VCaP (cell line): ENCODE measurements around the gene CASQ2.

ENCODE experiments used
- H3K27ac ChIP-seq: fragments of 450-650 bp; 2 replicates; pipeline ENCODE4 v1.5.1; 2017
- CTCF ChIP-seq: fragments of 450-650 bp; conservative IDR thresholded peaks from 2 replicates; pipeline ENCODE4 v1.5.1; 2017; ENCODE audit warnings: mild to moderate bottlenecking, moderate library complexity

Gene CASQ2

DNA sequence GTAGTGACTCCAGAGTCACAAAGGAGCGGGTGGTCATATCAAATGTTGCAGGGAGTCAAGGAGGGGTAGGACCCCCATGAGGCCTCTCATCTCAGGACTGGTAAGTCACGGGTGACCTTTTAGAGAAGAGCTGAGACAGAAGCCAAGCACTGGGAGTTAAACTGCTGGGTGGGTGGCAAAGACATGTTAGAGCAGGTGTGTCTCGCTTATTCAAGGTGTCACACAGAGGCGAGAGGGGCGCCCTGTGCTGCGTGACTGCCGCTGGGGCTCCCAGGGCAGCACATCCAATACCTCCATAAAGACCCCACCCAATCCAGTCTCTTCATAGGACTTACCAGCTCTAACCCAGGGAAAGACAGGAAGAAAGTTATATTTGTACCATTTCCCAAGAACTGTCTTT lies 15.2 kb downstream of the CASQ2 start:
- TF ChIP-seq CTCF, result no peak

DNA sequence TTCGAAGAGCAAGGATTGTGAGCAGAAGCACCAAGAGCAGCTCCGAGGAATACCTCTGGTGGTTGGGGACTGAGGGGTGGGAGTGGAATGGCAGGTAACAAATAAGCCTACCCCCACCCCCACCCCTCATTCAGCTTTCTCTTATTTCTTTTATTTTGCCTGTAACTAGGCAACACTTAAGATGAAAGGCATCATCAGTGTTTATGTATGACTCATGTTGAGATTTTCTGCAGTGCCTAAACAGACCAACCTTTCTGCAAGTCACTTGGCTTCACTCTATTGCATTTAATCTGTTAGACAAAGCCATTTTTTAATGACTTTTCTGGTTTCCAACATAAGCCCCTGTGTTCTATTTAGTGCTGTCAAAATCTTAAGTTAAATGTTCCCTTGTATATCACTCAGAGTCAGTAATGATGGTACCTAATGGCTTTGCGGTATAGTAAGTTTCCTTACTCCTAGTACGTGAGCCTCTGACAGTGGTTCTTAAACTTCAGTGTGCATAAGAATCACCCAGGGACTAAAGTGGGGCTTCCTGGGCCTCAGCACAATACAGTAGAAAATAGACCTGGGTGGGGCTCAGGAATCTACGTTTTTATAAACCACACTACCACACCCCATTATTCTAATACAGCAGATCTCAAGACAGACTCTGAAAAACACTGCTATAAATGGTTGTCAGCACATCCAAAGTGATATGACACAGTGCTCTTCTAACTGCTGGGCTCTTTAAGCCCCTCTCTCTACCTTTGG lies 19.9 kb downstream of the CASQ2 start:
- H3K27ac ChIP-seq, result no peak overlapping the region
- TF ChIP-seq CTCF, result no peak

More for the DNA sequence above, 15.2 kb downstream of the CASQ2 start:
- H3K27ac ChIP-seq, result no peak overlapping the region

GRCh38 chr1:115746021-115746690 lies 22.4 kb downstream of the CASQ2 start:
- TF ChIP-seq CTCF, result no peak
- H3K27ac ChIP-seq, result no peak overlapping the region

GRCh38 chr1:115744646-115745275 lies 23.8 kb downstream of the CASQ2 start:
- TF ChIP-seq CTCF, result no peak

DNA sequence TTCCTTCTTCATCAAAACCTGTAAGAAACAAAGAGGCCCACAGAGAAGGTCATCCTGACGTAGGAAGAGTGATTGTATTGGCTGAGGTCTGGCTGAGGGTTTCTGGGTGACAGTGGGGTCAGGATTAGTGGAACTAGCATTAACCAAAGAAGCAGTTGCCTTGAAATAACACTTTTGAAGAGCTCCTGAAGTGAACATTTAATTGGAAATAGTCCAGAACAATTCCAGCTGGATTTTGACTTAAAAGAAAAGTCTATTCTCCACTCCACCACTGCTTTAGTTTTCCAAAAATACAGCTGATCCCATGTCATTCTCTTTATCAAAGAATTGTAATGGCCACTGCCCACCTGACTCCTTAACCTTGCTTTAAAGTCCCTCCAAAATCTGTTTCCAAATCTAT lies 27.7 kb downstream of the CASQ2 start:
- no peak for TF ChIP-seq CTCF
- H3K27ac ChIP-seq, result no peak overlapping the region

More at GRCh38 chr1:115744646-115745275, 23.8 kb downstream of the CASQ2 start:
- H3K27ac ChIP-seq, result no peak overlapping the region

- no peak overlapping the region for H3K27ac ChIP-seq
- TF ChIP-seq CTCF, result no peak
Measured at GRCh38 chr1:115732316-115732715, 36.2 kb downstream of the CASQ2 start.

DNA sequence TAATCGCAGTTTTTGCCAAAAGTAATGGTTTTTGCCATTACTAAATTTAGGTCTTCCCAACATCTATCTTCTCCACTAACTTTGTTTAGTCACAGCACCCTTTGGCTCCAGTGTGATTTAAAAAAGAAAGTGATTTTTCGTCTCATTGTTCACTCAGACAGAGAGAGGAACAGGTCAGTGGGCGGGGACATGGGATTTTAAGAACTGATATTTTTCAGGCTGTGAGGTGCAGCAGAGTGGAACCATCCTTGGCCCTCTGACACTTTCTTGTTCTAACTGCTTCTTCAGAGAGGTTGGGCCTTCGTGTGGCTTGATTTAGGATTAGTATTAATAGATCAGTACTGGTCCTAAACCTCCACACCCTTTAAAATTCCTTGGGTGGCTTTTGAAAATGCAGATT lies 38.8 kb downstream of the CASQ2 start:
- TF ChIP-seq CTCF, result no peak
- no peak overlapping the region for H3K27ac ChIP-seq
